ENCODE data around the gene PDE7B.

PDE7B gene

DNA sequence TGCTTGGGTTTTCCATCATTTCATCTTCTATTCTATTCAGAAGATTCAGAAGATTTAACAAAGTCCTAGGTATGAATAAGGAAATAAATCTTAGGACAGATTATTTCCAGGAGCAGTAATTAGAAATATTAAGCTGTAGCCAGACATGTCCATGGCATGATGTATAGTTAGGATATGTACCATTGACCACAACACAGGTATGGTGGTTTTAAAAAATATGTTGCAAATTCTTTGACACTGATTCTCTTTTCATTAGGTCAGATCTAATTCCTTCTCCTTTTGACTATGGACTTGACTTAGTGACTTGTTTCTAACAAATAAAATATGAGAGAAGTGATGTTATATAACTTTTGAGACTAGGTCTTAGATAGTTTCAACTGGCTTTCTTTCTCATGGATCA lies 23.5 kb upstream of the PDE7B start:
- TF ChIP-seq, protein P1, sequence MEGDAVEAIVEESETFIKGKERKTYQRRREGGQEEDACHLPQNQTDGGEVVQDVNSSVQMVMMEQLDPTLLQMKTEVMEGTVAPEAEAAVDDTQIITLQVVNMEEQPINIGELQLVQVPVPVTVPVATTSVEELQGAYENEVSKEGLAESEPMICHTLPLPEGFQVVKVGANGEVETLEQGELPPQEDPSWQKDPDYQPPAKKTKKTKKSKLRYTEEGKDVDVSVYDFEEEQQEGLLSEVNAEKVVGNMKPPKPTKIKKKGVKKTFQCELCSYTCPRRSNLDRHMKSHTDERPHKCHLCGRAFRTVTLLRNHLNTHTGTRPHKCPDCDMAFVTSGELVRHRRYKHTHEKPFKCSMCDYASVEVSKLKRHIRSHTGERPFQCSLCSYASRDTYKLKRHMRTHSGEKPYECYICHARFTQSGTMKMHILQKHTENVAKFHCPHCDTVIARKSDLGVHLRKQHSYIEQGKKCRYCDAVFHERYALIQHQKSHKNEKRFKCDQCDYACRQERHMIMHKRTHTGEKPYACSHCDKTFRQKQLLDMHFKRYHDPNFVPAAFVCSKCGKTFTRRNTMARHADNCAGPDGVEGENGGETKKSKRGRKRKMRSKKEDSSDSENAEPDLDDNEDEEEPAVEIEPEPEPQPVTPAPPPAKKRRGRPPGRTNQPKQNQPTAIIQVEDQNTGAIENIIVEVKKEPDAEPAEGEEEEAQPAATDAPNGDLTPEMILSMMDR (IDR thresholded peaks at IDR 0.05; ENCODE audit: low read depth, low read length): no peak
- H3K4me3 ChIP-seq (ENCODE audit: low read depth, low read length): no peak overlapping the region

DNA sequence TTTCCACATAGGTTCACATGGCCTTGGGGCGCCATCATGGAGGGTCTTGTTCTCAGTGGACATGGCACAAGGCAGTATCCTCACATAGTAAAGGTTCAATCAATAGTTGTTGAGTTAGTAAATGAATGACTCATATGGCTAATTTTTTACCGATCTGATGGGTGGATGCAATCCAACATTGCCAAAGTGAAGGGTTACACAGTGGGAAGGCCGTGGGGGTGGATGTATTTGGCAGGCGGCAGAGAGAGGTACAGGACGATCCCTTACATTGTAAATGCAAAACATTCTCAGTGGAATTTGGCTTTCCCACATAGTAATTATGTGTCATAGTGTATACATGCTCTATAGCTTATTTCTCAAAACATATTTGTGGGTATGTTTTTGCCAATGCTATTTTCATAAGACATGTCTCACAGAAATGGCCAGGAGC lies 21.0 kb upstream of the PDE7B start:
- no peak overlapping the region for H3K4me3 ChIP-seq (ENCODE audit: low read depth, low read length)
- TF ChIP-seq, protein P1 (IDR thresholded peaks at IDR 0.05; ENCODE audit: low read depth, low read length): no peak

DNA sequence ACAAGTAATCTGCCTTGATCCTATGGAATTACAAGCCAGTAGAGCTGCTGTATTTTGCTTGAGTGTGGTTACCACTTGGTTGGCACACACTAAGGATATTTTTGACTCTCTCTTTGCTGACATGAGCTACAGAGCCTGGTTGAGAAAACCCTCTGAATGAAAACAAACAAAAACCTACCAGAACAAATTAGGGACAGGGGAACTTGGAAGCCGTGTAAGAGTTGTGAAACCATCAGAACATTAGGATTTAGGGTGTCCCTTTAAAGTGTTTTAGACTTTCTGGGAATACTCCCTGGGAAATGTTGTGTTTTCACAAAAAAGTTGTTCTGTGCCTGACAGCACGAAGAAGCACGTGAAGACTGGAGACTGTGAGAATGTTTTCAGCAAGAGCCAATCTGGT lies 20.5 kb upstream of the PDE7B start:
- TF ChIP-seq, protein P1 (IDR thresholded peaks at IDR 0.05; ENCODE audit: low read depth, low read length): no peak
- H3K4me3 ChIP-seq (ENCODE audit: low read depth, low read length): no peak overlapping the region

DNA sequence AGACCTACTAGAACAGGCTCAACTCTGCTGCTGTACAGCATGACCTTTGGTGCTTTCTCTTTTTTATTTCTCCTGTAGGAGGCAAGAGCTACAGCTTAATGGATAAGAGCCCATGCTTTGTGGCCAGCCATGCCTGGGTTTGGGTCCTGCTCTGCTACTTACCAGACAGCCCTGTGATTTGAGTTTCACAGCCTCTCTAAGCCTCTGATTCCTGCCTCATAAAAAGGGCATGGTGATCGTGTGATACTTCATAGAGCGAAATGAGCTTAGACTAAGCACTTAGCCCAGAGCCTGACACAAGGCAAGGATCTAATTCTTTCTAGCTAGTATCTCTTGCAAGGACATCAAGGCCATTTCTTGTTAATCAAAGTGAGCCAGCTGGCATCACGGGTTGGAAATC lies 19.3 kb upstream of the PDE7B start:
- no peak overlapping the region for H3K4me3 ChIP-seq (ENCODE audit: low read depth, low read length)
- TF ChIP-seq, protein P1 (IDR thresholded peaks at IDR 0.05; ENCODE audit: low read depth, low read length): no peak

DNA sequence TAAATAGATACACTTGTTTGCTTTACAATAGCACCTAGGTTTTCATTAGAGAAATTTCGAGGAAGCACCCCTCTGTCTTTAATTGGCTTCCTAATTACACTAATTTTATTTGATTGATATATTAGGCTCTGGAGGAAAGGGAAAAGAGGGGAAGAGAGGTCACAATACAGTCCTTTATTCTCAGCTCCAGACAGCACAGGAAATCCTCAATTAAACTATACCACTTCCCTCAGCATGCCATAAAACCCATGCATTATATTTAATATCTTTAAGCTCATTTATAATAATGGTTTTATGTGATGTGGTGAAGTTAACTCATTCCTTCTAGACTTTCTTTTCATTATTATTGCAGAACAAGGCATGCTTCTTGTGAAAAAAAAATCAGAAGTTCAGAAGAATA lies 17.7 kb upstream of the PDE7B start:
- TF ChIP-seq, protein P1 (IDR thresholded peaks at IDR 0.05; ENCODE audit: low read depth, low read length): no peak
- no peak overlapping the region for H3K4me3 ChIP-seq (ENCODE audit: low read depth, low read length)

DNA sequence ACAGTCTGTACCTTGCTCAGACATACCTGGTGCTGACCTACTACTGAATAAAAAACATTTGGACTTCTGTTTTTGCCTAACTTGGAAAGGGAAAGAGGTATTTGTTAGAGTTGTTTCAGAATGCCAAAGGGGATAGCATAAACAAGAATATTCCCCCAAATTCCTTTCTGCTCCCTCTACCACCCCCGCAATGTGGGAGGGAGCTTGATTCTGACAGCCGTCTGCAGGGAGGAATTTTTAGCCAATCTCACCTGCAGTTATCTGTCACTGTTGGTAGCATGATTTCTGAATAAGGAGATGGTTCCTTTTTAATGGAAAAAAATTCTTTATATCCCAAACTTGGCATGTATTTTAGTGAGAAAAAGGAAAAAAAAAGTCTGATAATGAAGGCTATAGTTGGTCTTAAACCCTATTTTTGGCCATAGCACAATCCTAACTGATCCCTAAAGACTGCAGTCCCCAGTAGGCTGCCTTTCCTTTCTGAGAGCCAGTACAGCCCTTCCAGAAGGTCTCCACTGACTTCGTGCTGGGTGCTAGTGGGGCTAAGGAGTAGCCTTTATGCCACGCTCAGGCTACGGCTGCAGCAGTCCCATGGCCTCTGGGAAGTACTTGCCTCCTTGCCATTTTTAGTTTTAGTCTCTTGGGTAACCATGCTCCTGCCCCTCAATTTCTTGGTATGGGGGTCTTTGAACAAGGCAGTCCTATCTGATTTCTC lies 13.6 kb upstream of the PDE7B start:
- TF ChIP-seq, protein P1 (IDR thresholded peaks at IDR 0.05; ENCODE audit: low read depth, low read length): no peak

DNA sequence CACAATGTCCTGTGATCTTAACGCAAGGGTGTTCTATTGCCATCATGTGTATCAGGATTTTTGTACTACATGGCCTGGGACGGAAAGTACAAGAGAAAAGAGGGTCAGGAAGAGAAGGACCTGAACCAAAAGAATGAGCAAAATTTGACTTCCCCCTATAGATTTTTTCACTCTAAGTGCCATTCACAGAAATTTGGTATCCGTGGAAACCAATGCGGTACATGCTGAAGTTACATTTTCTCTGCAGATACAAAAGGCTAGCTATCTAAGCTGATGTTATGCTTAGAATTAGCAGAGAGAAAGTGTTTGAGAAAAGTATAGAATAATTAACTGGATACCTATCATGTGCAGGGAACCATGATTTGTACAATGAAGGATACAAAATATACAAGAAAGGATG lies 12.4 kb upstream of the PDE7B start:
- no peak overlapping the region for H3K4me3 ChIP-seq (ENCODE audit: low read depth, low read length)
- TF ChIP-seq, protein P1 (IDR thresholded peaks at IDR 0.05; ENCODE audit: low read depth, low read length): no peak

More for the DNA sequence above, 13.6 kb upstream of the PDE7B start:
- no peak overlapping the region for H3K4me3 ChIP-seq (ENCODE audit: low read depth, low read length)
